ENCODE data around the gene LETM1.

The LETM1 gene

DNA sequence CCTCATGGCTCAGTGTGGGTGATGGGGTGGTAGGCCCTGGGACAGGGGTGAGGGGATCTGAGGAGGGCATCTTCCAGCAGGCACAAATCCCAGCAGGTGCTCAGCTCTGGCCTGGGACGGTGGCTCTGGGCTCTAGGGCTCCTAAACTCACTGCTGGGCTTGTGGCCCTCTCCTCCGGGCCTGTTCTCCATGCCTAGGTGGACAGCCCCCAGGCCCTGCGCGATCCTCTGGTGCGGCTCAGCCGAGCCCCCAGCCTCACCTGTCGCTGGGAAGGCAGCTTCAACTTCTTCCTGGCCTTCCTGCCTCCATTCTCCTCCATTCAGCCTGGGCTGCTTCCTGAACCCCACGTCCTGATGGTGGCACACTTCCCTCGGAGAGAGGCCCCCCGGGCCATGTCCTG, 82.2 kb downstream of the LETM1 start:
- DNase-seq, result no peak

DNA sequence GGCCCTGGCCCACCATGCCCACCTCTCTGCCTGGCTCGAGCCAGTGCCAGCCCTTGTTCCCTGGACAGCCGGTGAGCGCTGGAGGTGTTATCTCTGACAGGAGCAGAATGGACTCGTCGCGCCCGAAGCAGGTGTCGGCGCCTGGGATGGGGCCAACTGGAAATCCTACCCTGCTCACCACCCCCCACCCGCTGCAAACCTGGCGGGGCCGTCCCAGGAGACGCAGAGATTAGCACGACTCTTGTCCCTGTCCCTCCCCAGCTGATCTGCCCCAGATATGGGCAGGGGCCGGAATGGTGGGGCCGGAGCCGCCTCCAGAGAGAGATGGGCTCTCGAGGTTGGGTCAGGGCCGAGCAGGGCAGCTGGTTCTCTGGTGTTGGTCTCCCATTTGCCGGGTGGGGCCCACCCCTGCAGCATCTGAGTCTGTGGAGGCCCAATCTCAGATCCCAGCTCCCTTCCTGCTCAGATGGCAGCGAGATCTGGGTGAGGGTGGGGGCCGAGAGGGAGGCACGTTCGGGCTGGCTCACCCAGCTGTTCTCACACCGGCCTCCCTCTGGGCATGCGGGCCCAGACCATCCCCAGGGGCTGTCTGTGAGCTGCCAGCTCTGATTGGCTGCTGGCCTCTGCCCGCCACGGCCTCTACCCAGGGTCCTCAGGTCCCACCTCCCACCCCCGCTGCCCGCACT, 83.0 kb downstream of the LETM1 start:
- DNase-seq, result no peak

DNA sequence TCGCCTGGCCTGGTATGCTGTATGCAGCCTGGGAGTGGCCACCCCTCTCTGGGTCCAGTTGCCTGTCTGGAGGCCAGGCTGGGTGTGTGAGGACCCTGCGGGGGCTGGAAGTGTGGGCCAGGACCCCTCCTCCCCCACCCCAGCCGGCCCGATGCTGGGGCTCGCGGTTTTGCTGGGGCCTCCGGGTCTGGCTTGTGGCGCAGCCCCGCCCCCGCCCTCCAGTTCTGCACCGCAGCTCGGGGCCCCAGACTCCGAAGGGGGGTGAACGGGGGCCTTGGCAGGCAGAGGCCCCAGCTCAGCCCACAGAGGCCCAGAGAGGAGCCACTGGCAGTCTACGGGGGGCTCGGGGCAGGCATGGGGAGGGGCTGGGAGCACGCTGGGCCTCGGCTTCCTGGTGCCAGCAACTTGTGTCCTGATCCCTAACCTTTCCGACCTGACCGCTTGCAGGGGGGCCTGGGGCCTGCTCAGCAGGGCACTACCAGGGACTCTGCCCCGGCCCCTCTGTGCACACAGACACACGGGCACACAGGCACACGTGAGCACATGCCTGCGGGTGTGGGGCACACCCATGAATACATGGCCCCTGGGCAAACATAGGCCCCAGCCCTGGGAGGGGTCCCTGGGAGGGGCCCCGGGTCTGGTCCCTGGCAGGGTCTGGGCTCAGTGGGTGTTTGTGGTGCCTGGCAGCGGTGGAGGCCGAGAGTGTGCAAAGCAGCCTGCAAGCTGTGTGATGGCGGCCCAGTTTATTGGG, 84.2 kb downstream of the LETM1 start:
- no peak for DNase-seq

DNA sequence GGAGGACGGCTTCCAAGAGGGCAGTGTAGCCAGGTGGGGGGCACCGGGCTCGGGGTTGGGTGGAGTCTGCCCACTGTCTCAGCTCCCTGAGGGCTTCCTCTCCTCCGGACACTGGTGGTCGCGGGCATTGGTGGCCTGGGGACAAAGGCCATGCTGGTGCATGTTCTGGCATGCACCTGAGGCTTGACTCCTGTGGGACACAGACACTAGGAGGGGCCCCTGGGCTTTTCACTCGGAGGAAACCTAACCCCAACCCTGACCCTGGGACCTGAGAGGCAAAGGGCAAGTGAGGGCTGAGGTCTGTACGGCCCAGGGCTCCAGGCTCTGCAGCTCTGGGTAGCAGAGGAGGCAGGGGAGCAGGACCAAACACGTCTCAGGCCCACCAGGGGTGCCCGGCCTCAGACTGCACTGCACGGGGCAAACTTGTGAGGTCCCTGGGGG, 85.1 kb downstream of the LETM1 start:
- DNase-seq, result no peak

DNA sequence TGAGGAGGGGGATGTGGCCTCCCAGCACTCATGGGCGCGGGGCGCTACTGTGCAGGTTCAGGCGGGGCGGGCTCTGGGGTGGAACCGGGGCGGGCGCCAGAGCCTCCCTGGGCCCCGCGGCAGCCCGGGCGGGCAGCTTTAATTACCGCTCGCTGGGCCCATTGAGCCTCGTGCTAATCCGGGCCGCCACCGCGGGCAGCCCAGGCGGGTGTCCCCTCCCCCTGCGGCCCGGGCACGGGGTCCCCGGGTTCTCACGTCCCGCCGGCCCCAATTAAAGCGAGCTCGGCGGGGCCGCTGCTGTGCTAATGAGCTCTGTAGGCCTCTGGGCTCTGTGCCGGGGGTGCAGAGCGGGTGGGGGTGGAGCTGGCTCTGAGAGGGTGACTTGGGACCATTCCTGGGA, 85.7 kb downstream of the LETM1 start:
- no peak for DNase-seq

DNA sequence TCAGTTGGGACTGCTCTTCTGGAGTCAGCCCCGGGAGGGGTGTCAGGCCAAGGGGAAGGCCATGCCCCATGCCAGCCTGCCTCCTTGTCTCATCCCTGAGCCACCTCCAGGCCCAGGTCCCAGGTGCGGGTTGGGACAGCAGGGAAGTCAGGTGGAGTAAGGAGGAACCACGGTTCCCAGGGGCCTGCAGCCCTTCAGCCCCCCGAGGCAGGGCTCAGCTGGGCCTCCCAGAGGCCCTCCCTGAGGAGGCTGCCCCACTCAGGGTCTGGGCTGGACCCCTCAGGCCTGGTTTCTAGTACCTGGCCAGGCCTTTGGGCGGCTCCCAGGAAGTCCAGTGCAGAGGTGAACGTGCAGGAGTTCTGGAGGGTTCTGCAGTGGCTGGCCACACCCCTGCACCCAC, 86.3 kb downstream of the LETM1 start:
- DNase-seq, result no peak

DNA sequence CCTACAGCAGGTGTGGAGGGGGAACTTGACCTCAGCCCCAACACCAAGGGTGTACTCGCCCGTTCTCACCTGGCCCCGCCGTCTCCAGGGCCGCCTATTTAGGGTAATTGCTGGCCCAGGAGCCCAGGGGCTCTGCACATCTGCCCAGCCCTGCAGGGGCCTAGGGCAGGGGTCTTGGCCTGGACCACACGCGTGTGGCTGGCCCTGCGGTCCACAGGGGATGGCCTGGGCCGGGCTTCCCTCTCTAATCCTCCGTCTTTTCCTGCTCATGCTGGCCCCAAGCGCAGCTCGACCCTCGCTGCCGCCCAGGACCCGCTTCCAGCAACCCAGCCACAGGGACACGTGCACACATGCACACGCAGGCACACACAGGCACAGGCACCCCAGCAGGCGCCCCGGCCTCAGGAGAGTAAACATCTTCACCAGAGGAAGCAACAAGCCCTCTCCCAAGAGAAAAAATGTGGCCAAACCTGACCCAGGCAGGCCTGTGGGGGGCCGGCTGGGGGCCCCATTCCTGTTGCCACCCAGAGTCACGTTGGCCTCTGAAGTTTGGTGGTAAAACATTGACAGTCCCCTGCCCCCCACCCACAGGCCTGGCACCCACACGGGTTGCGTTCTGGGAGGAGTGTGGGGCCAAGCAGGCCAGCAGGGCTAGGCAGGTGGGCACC, 87.5 kb downstream of the LETM1 start:
- no peak for DNase-seq

DNA sequence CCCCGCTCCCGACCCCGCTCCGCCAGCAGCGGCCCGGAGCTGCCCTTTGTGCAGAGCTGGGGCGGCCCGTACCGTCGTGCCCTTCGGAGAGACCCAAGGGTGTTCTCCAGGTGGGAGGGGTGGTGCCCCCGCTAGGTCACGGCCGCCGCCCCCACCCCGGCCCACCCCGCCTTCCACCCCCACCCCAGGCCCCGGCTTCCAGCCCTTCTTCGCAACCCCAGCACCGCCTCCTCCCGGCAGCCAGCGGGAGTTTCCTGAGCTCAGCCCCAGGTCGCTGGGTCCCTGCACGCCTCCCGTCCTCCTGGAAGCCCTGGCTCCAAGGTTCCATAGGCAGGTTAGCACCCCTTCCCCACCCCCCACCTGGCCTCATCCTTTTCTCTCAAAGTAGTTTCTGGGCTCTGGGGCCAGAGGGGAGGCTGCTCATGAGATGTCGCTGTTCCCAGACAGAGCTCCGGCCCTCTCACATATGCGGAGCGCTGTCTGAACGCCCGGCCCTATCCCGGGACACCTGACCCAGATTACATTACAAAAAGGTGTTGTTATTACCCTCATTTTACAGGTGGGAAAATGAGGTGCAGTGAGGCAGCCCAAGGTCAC, 88.1 kb downstream of the LETM1 start:
- DNase-seq, result peak; percentile 19

DNA sequence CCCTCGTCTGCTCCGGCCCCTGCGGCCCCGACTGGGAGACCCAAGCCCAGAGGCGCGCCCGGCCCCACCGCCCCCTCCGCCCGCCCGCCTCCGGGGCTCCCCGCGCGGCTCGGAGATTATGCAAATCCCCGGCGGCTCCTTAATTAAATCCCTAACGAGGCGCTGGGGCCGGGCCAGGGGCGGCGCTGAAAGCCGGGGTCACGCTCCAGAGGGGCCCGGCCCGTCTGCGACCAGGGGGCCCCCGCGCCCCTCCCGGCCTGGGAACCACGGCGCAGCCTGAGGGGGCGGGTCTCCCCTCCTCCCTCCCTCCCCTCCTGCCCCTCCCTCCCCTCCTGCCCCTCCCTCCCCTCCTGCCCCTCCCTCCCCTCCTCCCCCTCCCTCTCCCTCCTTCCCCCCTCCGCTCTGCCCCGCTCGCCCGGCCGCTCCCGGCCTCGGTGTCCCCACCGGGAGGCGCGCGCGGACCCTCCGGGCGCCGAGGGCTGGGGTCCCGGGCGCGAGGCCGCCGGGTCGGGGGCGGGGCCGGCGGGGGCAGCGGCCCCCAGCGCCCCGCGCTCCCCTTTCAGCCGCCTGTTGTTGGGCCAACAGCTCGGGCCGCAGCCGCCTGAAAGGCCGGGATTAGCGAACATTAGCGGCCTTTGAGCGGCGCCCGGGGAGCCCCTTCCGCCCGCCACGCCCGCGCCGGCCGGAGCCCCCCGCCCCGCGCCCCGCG, 88.7 kb downstream of the LETM1 start:
- DNase-seq, result no peak

DNA sequence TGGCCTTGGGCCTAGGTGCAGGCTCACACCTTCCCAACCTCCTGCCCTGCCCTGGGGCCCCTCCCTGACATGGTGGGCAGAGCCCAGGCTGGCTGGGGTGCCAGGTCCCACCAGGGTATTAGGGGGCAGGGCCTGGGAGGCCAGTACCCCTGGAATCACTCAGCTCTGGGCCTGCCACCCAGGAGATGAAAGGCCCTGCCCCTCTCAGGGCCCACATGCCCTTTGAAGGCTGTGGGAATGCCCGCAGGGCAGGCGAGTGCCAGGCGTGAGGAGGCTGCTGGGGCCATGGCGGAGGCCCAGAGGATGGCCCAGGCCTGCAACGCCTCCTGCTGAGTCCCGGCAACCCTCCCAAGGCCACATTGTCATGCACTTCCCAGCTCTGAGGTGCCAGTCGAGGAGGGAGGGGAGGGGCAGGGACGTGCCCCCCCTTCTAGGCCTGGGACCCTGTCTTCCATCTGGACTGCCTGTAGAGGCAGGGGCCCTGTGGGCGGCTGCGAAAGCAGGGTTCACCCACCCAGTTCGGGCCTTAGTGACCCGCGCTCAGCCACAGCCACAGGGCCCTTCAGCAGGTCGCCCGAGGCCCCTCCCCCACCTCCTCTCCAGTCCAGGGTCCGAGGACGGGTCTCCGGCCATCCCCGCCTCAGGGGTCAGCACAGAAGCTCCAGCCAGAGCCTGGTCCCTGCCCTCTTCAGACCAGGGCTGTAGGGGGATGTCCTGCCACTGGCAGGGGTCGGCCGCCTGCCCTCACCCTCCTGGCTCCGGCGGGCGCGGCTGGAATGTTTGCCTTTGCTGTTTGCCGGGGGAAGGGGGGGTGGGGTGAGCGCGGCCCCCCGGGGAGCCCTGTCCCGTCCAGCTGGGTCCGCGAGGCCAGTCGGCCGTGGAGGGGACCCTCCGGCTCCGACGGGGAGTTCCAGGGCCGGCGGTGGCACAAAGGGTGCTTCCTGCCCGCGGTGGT, 89.6 kb downstream of the LETM1 start:
- DNase-seq, result no peak

DNA sequence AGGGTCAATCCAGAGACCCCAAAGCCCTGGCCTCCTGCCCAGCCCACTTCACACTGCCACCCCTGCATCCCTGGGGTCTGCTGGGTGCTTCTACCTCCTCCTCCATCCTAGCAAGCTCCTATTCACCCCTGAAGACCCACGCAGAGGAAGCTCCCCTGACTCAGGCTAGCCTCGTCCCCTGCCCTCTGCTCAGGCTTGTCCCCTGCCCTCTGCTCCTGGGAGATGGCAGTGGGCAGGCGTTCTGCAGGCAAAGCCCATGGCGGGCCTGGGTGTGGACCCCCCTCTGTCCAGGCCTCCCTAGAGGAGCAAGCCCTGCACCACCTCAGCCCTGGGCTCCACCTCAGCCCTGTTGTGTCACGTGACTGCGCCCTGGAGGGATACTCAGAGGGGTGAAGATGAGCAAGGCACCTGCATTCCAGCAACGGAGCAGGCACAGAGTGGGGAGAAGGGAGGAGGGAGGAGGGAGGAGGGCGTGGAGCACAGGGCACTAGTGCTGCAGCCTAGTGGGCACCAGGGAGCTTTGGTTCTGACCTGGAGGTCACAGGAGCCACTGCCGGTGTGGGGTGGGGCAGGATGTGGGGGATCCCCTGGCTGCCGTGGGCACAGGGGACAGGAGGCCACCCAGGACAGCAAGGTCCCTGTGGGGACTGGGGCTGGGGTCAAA, 90.4 kb downstream of the LETM1 start:
- DNase-seq, result no peak

DNA sequence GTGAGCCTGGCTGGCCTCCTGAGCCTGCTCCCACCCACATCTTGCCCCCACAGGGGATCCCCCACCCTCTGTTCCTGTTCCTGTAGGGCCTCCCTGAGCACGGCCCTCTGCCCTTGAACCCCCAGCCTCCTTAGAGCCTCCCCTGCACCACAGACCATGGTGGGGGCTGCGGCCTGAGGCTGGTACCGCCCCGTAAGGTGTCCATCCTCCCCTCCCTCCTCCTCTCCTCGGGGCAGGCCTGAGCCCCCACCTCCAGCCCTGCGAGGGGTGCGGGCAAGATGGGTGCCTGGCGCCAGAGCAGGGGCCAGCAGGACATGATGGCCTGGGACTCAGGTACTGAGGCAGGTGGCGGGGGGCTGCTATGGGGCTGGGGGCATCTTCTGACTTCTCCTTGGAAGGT, 91.3 kb downstream of the LETM1 start:
- no peak for DNase-seq

DNA sequence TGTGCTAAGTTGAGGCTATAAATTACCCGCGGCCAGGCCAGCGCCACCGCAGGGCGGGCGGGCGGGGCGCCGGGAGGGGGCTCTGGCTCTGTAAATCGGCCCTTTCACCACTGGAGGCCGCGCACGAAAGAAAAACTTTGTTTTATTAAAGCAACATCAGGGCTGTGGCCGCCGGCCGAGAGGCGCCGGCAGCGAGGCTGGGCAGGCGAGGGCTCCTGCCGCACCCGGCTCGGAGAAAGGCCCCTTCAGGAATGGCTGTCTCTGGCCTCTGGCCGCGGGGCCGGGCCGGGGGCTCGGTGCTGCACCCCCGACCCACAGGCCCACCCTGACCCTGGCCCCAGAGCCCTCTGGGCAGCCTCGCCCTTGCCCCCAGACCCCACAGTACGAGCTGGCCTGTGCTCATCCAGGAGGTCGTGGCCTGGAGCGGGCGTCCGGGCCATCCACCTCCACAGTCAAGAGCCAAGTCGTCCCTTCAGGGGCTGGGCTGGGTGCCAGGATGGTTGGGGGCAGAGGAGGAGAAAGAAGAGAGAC, 92.3 kb downstream of the LETM1 start:
- no peak for DNase-seq

DNA sequence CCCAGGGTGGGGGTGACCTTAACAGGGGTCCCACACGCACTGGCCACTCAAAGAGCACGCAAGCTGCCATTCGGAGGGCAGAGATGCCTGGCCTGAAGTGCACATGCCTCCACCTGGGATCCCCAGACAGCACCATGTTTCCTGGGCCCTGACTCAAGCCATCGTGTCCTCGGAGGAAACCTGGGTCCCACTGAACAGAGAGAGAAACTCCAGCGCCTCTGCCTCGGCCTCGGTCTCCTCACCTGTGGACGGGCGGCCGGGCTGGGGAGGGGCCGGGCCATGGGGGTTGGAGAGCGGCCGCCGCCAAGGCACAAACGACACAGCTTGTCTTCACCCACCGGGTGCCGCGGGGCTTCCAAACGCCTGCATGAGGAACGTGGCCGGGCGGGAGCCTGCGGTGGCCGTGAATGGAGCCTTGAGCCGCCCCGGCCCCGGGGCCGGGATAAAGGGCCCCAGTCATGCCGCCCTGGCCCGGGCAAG, 92.8 kb downstream of the LETM1 start:
- no peak for DNase-seq

DNA sequence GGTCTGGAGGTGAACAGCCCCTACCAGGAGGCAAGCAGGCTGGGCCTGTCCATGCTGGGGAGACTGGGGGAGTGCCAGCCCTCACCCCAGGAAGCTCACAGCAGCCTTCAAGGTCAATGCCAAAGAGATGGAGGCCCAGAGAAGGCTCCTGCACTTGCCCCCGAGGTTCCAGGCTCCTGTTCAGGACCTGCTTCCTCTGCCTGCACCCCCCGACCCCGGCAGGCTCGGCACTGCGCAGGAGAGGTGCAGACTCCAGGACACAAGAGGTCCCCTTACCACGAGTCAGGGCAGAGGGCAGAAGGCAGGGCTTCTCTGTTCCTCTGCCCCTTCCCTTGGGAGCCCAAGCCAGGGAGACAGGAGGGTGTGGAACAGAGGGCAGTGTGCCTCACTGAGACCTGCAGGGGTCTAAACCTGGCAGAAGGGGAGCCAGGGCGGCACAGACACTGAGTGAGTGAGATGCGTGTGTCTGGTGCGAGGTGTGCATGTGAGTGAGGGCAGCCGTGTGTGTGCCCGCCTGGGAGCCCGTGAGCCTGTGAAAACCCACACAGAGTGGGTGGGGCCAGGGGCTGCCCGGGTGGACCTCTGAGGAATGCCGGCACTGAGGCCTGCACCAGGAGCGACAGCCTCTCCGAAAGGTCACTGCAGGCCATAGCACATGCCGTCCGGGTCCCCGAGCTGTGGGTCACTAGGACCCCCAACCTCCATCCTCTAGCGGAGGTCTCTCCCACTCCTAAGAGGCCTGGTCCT, 93.5 kb downstream of the LETM1 start:
- DNase-seq, result no peak

Data from CD4-positive, alpha-beta T cell treated with Interleukin-10 for 1 hour (primary cell).